ENCODE results near the gene SPARC. TPM values are rescaled to one million over a fixed set of nuclear protein-coding genes. Genes with fewer than 3 reads are reported as not detected.

Gene SPARC
- total RNA-seq, 2 experiments from 2014 or later: 0.78 to 0.80 TPM

- Mint-ChIP-seq H3K27me3 (peaks cover 44% of the 10 kb centered on the region), H3K4me3 (no peak overlapping the region), H3K9me3 (no peaks in the 10 kb centered on the region), H3K4me1 (ENCODE audit: low read depth) (peaks cover 13% of the 10 kb centered on the region), H3K27ac (no peak overlapping the region), H3K36me3 (ENCODE audit: low read depth) (no peaks in the 10 kb centered on the region)
- TF ChIP-seq CTCF (IDR thresholded peaks at IDR 0.05): no peak
- H3K27me3 ChIP-seq (ENCODE audit: control insufficient read depth in 1 of 2, insufficient read depth in 2 of 2, low read length in 2 of 2): peaks cover 17 to 25% of the 10 kb centered on the region in 2 experiments
- intact Hi-C loops (cut with DNase I, micrococcal nuclease): no loop called here
- POLR2A ChIA-PET: no interaction called here
- no peak overlapping the region for H3K4me3 ChIP-seq (ENCODE audit: low read length)
- DNase-seq (no peak), ATAC-seq (ENCODE audit: poor library complexity) (no peak)
- H3K27ac ChIP-seq (ENCODE audit: low read depth in 1 of 2, low read length in 2 of 2): no peak overlapping the region
- no peaks in the 10 kb centered on the region for H3K9me3 ChIP-seq (ENCODE audit: control insufficient read depth in 1 of 2, insufficient read depth in 1 of 2, low read length in 2 of 2)
- CTCF ChIA-PET: no interaction called here
- peaks cover 4% of the 10 kb centered on the region for H3K4me1 ChIP-seq (ENCODE audit: insufficient read depth, low read length)
- no peaks in the 10 kb centered on the region for H3K36me3 ChIP-seq (ENCODE audit: insufficient read depth, low read length)
Measured at GRCh38 chr5:151688436-151688835, 1.7 kb upstream of the SPARC start.

DNA sequence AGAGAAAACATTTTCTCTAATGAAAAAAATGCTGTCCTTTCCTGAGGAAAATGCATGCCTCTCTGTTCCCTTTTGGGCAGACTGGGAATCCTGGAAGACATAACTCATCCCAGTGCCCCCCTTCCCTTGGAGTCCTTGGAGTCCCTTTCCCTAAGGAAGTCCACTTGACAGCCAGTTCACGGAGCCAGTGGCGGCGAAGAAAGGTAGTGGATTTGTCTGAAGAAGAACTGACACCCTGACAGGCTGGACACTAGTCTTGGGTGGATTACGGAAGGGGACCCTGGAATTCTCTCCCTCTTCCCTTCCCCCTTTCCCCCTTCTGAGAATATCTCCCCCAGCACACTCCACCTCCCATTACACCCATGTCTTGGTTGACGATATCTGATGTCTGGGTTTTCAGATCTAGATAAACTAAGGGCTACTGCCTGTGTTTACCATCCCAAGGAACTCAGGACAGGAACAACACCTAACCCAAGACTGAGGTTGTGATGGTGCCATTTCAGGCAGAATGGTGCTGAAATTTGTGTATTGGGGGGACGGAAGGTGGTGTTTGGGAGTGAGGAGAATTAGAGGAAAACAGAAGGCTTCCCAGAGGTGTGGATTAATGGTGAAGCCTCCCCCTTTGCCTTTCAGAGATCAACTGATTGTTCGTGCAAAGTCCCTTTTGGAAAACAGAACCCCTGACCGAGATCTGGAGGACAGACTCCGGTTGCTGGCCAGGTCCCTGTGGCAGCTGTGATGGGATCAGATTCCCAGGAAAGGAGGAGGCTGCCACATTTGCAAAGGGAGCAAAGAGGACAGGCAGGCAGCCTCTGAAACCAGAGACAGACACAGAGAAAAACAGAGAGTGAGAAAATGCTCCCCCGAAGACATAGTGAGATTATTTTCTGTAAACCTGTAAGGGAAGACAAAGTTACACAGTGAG lies 704 bp downstream of the SPARC start:
- intact Hi-C loops (cut with DNase I, micrococcal nuclease): no loop called here
- H3K27ac ChIP-seq (ENCODE audit: low read depth in 1 of 2, low read length in 2 of 2): no peak overlapping the region

GRCh38 chr5:151684690-151685361 lies 1.9 kb downstream of the SPARC start:
- H3K27ac Mint-ChIP-seq: no peak overlapping the region
- H3K4me3 Mint-ChIP-seq: no peak overlapping the region

More for the DNA sequence above, 704 bp downstream of the SPARC start:
- DNase-seq (no peak), ATAC-seq (ENCODE audit: poor library complexity) (no peak)
- Histone ChIP-seq H3K4me3 (ENCODE audit: low read length) (no peak overlapping the region), H3K36me3 (ENCODE audit: insufficient read depth, low read length) (no peaks in the 10 kb centered on the region), H3K4me1 (ENCODE audit: insufficient read depth, low read length) (peaks cover 4% of the 10 kb centered on the region), H3K9me3 (ENCODE audit: control insufficient read depth in 1 of 2, insufficient read depth in 1 of 2, low read length in 2 of 2) (peaks cover 0 to under 1% of the 10 kb centered on the region in 2 experiments), H3K27me3 (ENCODE audit: control insufficient read depth in 1 of 2, insufficient read depth in 2 of 2, low read length in 2 of 2) (peaks cover 17 to 21% of the 10 kb centered on the region in 2 experiments)
- Mint-ChIP-seq H3K27ac (no peak overlapping the region), H3K27me3 (peaks cover 44% of the 10 kb centered on the region), H3K4me1 (ENCODE audit: low read depth) (peaks cover 13% of the 10 kb centered on the region), H3K9me3 (no peaks in the 10 kb centered on the region), H3K4me3 (no peak overlapping the region), H3K36me3 (ENCODE audit: low read depth) (no peaks in the 10 kb centered on the region)
- ChIA-PET POLR2A (no interaction called here), CTCF (no interaction called here)
- TF ChIP-seq CTCF (IDR thresholded peaks at IDR 0.05): no peak

More at GRCh38 chr5:151684690-151685361, 1.9 kb downstream of the SPARC start:
- Mint-ChIP-seq H3K4me1 (ENCODE audit: low read depth) (peaks cover 13% of the 10 kb centered on the region), H3K36me3 (ENCODE audit: low read depth) (no peaks in the 10 kb centered on the region), H3K27me3 (peaks cover 44% of the 10 kb centered on the region), H3K9me3 (no peaks in the 10 kb centered on the region)
- Histone ChIP-seq H3K4me1 (ENCODE audit: insufficient read depth, low read length) (peaks cover 4% of the 10 kb centered on the region), H3K36me3 (ENCODE audit: insufficient read depth, low read length) (no peaks in the 10 kb centered on the region), H3K9me3 (ENCODE audit: control insufficient read depth in 1 of 2, insufficient read depth in 1 of 2, low read length in 2 of 2) (peaks cover 0 to 3% of the 10 kb centered on the region in 2 experiments), H3K27ac (ENCODE audit: low read depth in 1 of 2, low read length in 2 of 2) (no peak overlapping the region), H3K27me3 (ENCODE audit: control insufficient read depth in 1 of 2, insufficient read depth in 2 of 2, low read length in 2 of 2) (peaks cover 17 to 21% of the 10 kb centered on the region in 2 experiments), H3K4me3 (ENCODE audit: low read length) (no peak overlapping the region)
- no peak for TF ChIP-seq CTCF (IDR thresholded peaks at IDR 0.05)
- no peak for DNase-seq
- POLR2A ChIA-PET: no interaction called here
- CTCF ChIA-PET: interaction anchor here (0.6 kb wide), 1 partner anchor 25 kb away, joined by 3 read pairs; no protein-coding TSS in a partner anchor
- ATAC-seq (ENCODE audit: poor library complexity): no peak
- intact Hi-C loops (cut with DNase I, micrococcal nuclease): no loop called here

All from CD4-positive, alpha-beta T cell (primary cell).